GM19438 (cell line): ENCODE measurements around the gene TMEM101.
"Not testable (repeated sequence)": the region's sequence is repeated elsewhere in the genome, so short reads cannot be mapped to it uniquely, and the experiment has no call there.

ENCODE experiments used
- ATAC-seq: cut with Tn5 transposase; IDR thresholded peaks from one replicate; pipeline ENCODE4 v1.9.1; 2021; ENCODE audit warnings: low read depth; ENCODE audit not compliant: unreplicated experiment

Gene TMEM101

DNA sequence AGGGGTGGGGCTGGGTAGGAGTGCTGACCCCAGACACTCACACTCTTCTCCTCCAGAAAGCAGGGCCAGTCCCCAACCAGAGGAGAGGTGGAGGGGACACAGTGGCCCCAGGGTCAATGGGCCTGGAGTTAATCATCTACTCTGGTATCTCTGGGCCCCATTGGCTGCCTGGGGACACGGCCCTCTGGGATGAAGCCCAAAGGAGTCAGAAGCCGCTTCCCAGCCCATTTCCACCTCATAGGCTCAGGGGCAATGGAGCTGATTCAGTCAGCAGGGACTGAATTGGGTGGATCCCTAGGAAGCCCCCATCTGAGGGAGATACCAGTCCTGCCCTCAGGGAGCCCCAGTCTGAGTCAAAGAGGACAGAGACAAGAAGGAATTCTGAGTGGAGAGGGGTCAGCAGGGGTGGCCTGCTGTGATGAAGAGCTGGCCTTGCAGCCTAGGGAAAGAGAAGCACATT is 13.3 kb downstream of the TMEM101 start:
- ATAC-seq: no peak

DNA sequence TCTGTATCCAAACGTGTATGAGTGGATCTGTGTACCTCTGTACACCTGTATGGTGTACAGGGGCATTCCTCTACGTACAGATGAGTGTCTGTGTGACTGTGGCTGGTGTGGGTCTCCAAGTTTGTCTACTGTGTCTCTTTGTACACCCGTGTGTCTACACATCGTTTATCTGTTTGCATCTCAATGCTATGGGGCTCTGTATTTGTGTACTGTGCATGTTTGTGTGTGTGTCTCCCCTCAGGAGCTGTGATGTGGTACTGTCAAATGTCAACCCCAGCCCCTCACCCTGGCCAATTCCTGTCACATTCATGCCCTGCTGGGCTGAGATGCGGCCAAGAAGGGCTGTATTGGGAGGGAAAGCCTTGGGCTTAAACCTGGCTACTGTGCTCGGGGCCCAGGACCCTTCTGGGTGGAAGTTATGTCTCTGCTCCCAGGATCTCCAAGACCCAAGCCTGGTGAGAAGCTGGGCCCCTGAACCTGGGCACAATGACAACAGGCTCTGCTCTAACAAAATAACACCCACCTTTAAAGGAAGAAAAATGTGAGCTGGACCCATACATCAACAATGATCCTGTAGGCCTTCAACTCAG is 13.8 kb downstream of the TMEM101 start:
- no peak for ATAC-seq

DNA sequence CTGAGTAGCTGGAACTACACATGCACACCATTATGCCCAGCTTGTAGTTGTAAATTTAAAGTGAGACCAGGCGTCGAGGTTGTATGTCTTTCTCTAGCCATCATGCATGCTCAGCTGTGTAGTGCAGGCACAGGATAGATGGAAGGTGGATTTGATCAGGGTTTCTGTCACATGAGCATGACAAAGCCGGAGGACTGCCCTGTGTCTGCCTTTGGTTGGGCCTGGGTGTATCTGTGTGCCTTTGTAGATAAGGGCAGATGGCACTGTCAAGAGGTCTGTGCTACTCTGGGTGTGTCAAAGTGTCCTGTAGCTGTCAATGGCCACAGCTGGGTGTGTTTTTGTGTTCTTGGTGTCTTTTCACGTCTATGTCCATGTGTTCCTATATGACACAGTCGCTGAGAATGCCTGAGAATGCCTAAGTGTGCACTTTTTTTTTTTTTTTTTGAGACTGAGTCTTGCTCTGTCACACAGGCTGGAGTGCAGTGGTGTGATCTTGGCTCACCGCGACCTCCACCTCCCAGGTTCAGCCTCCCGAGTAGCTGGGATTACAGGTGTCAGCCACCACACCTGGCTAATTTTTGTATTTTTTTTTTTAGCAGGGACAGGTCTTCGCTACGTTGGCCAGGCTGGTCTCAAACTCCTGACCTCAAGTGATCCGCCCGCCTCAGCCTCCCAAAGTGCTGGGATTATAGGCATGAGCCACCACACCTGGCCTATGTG is 14.5 kb downstream of the TMEM101 start:
- ATAC-seq: no peak

DNA sequence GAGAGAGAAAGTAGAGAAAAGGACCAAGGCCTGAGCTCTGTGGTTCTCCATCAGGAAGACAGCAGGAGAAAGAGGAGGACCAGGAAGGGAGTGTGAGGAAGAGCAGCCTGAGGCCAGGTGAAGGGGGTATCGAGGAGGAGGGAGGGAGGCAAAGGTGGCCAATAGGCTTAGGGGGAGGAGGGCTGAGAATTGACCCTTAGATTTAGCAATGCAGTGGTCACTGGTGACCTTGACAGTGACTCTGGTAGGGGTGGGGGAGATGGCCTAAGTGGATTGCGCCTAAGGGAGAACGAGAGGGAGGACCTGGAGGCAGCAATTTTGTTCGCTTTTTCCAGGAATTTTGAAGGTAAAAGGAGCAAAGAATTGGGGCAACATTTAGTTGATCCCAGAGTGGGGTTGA is 15.7 kb downstream of the TMEM101 start:
- ATAC-seq: no peak

DNA sequence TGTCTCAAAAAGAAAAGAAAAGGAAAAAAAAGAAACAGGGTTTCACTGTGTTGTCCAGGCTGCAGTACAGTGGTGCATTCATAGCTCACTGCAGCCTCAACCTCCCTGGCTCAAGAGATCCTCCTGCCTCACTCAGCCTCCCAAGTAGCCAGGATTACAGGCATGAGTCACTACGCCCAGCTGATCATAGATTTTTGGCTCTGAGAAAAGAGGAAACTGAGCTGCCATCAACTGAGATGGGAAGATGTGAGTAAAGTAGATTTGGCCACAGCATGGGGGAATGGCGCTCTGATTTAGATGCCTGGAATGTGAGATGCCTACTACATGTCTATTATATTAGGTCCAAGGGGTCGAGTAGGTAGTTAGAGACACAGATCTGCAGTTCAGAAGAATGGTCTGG is 16.2 kb downstream of the TMEM101 start:
- no peak for ATAC-seq

DNA sequence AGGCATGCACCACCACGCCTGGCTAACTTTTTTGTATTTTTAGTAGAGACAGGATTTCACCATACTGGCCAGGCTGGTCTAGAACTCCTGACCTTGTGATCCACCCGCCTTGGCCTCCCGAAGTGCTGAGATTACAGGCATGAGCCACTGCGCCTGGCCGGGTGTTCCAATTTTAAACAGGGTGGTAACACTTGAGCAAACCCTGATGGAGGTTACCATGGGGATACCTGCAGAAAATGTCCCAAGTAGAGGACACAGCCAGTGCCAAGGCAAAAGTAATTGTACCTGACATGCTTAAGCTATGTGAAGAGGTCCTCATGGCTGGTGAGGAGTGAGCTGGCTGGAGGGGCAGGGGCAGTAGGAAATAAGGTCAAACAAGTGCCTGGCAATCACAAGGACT is 17.6 kb downstream of the TMEM101 start:
- not testable (repeated sequence) for ATAC-seq

DNA sequence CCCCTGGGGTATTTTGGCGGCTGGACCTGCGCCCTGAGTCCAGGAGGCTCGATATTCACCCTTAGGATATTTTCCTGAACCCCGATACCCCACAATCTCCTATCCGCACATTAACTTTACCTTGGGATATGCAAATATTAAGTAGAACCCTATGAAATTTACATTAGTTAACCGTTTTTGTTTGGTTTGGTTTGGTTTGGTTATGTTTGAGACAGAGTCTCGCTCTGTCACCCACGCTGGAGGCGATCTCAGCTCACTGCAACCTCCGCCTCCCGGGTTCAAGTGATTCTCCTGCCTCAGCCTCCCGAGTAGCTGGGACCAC is 19.7 kb downstream of the TMEM101 start:
- no peak for ATAC-seq

DNA sequence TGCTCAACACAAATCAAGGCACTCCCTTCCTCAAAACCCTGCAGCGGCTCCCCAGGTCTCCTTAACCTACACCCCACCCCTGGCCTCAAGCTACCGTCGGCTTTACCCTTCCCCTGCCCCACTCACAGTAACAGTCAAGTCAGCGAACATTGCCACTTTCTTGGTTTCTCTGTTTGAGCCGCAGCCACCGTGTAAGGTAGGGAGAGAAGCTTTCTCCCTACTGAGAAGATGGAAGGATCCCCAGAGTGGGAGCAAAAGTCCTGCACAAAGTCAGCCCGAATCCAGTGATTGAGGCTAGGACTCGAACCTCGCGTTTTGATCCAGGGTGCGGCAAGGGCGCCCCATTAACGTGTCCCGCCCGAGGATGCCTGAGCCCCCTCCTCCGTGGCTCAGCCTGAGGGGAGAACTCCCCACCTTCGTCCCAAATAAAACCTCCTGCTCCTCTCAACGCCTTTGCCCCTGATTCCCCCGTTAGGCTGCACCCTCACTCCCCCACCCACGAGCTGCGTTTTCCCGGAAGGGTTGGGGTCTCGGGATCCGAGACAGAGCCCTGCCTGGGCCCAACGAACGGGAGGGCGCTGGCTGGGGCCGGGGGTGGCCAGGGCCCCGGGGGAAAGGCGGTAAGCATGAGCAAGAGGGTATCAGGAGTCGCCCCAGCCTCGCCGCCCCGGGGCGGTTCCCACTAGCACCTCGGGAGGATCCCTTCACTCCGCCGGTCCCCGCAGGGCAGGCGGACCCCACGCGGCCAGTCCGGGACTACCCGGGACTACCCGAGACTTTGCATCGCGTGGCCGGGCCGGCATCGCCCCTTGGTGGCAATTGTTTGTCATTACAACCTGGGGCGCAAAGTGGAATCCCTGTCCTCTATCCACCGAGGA is 20.3 kb downstream of the TMEM101 start:
- ATAC-seq: no peak

DNA sequence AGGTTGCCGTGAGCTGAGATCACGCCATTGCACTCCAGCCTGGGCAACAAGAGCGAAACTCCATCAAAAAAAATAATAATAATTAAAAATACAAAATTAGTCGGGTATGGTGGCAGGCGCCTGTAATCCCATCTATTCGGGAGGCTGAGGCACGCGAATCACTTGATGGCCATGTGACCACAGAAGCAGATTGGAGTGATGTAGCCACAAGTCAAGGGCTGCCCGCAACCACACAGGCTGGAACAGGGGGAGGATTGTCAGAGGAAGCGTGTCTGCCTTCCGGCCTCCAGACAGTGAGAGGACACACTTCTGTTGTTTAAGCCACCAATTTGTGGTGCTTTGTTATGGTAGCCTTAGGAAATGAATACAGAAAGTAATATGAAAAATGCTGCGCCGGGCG is 22.1 kb downstream of the TMEM101 start:
- no peak for ATAC-seq

DNA sequence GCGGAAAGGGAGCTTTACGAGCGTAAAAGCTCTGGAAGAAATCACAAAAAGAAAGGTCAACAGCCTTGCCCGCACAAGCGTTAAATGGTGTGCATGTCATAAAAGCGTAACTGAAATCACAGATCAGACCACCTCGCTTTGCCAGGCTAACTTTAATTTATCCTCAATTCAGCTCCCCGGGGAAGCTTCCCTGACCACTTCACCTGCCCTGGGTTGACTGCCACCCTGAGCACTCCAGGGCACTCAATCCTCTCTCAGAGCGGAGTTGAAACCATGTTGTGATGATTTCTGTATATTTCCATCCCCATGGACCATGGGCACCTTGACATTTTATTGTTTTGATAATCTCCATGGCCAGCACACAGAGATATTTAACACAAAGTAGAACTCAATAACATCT is 26.5 kb downstream of the TMEM101 start:
- no peak for ATAC-seq

DNA sequence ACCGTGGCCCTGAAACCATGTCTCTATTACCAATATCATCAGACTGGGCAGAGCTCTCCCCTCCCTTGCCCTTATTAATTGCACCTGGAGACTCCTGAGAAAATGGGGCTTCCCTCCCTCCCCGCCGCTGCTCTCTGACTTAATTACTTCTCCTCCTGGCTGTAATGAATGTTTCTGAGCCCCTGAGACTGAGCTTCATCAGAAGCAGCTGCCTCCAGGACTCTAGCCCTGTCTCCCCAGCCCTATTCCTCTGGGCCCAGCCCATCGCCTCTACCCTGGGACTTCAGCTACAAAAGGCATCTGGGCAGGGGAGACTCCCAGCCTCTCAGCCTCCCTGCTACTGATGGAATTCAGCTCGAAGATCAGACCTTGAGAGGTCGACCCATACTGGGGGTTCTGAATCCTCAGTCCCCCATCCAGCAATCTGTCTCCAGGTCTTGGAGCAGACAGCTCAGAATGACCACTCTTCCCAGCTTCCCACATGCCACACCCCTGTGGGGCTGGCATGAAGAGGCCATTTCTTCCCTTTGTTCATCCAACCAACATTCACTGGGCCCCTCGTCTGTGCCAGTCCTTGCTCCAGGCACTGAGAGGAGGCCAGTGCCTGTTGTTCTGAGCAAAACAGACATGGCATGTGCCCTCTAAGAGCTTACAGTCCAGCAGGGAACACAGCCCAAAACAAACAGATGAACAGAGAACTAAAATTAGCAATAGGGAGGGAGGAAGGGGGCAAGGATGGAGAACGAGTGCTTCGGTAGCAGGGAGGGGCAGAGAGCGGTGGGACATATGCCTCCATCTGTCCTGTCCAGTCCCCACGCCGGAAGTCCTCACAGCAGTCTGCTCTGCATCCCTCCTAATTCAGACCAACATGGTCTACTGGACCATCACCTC is 27.4 kb downstream of the TMEM101 start:
- ATAC-seq: no peak

DNA sequence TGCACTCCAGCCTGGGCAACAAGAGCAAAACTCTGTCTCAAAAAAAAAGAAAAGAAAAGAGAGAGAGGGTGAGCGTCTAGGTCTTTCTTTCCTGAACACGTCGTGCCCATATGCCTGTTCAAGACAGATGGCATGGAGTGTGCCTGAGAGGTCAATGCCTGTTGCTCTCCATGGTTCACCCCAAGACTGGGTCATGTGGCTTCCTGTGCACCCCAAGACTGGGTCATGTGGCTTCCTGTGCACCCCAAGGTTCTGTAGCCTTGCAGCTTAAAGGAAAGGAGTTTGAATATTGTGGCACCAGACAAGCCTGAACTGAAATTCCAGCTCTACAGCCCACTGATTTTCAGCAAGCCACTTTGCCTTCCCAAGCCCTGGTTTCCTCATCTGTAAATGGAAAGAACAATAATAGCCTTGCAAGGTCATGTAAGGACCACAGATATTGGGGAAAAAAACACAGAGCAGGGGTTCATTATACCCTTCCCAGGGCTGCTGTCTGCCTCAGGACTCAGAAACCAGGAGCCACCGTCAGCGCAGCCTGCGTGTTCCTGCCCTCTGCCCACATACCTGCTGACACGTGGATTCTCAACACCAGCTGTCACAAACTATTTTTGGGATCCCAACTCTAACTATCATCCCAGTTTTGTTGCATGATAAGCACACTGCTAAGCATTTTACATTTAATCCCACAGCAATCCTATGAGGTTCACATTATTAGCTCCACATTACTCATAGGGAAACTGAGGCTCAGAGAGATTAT is 28.4 kb downstream of the TMEM101 start:
- no peak for ATAC-seq

DNA sequence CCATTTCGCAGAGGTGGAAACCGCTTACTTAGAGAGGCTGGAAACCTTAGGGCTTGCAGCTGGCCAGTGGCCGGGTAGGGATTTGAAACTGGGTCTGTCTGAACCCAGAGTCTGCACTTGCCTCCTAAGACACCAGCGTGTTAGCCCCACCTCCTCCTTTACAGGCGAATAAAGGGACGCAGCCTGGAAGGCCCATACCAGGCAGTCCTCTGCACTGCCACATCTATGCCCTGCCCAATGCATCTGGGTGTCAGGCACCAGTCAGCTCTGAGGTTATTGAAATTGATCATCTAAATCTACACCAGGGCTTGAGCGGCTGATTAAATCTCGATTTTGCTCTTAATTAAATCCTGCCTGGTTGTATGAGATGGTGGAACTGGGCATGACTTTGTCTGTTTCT is 30.2 kb downstream of the TMEM101 start:
- no peak for ATAC-seq

DNA sequence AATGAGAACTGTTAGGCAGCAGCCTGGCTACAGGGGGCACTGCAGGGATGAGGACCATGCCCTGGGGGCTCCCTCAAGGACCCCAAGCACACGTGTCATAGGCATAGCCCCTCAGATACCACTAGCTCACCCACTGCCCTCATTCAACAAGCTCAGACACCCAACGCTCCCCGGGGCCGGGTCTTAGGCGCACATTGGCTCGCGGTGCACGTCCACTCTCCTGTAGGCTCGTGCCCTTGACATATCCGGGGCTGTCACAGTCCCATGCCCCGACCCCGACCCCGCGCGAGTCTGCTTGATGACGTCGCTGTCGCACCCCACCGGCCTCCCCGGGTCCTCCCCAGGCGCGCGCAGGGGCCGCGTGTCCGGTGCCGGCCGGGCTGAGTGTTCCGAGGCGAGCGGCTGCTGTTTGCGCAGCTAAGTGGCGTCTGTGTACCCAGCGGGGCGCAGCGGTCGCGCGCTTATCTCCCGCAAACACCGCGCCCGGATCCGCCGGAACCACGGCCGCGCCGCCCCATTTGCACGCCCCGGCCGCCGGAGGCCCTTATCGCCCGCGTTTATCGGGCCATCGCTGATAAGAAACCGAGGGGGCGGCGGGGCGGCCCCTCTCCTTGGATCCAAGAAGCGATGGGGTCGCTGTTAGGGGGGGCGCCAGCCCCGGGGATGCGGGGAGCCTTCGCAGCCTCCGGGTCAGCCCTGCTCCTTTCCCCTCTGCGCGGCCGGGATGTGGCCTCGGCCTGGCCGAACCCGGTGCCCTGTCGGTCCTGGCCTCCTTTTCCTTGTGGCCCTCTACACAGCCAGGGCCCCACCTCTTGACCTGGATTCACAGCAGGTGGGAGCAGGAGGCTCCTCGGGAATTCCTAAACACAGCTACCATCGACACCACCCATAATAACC is 31.0 kb downstream of the TMEM101 start:
- ATAC-seq: no peak

DNA sequence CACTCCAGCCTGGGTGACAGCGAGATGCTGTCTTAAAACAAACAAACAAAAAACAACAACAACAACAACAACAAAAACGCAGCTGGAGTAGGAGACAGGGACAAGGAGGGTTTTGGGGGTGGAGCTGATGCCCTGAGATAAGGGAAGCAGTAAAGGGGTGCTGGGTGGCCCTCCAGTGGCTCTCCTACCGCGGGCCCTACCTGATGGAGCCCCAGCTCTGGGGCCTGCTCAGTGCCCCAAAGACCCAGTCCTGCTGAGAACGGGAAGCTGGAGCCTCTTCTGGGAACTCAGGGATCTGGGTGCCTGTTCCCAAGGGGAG is 31.6 kb downstream of the TMEM101 start:
- ATAC-seq: no peak

DNA sequence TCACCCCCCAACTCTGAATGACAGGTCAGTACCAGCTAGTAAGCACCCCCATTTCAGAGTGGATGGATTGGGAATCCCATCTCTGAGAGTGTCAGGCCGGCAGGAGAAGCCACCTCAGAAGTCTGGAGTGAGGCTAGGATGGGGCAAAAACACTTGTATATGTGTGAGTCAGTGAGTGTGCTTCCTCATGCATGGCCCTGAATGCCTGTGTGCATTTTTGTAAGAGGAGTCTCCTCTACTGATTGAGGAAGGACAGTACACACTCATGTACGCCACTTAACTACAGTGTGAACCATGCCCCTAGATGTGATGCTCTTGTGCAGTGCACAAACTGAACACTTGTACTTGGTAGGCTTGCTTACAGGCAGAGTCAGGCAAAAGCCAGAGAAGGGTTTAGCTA is 32.6 kb downstream of the TMEM101 start:
- no peak for ATAC-seq

DNA sequence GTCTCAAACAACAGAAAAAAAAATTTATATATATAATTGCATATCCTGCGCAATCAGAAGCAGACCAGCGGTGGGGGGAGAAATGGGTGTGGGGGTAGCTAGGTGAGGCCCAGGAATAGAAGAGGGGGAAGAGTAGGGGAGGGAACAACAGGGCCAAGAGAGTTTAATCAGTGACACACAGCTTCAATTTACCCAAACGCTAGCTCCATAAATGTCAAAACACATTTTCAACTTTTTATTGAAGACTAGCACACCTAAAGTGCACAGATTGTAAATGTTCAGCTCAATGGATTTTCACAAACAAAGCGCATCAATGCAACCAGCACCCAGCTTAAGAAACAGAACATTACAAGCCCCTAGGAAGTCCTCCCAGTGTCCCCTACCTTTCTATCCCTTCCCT is 35.1 kb downstream of the TMEM101 start:
- no peak for ATAC-seq

DNA sequence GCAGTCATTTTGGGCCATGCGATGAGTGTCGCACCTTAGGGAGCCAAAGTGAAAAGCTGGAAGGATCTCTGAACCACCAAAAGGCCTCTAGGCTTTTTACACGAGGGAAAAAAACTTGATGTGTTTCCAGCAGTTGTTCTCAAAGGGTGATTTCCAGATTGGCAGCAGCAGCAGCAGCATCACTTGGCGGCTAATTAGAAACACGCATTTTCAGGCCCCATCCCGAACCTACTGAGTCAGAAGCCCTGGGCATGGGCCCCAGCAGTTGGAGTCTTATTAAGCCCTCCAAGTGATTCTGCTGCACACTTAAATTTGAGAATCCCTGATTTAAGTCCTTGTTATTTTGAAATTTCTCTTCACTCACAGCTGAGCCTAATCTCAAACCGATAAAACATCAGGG is 35.8 kb downstream of the TMEM101 start:
- no peak for ATAC-seq

DNA sequence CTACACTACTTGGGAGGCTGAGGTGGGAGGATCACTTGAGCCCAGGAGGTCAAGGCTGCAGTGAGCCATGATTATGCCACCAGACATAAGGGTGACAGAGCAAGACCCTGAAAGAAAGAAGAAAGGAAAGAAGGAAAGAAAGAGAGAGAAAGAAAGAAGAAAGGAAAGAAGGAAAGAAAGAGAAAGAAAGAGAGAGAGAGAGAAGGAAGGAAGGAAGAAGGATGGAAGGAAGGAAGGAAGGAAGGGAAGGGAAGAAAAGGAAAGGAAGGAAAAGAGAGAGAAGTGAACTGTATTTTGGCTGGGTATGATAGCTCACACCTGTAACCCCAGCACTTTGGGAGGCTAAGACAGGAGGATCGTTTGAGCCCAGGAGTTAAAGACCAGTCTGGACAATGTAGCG is 36.7 kb downstream of the TMEM101 start:
- ATAC-seq: no peak
